K562 (cell line): ENCODE measurements around the gene HIF1AN. TPM values are rescaled to one million over a fixed set of nuclear protein-coding genes. Genes with fewer than 3 reads are reported as not detected.

Experiments
- ARID3A ChIP-seq: IDR thresholded peaks from 2 replicates; pipeline ENCODE4 v1.6.1; 2012; ENCODE audit warnings: low read depth, low read length, improper control_type of control experiment, borderline replicate concordance
- CREB3L1 ChIP-seq: fragments of 450-650 bp; IDR thresholded peaks from 2 replicates; pipeline ENCODE4 v1.6.1; 2014; ENCODE audit warnings: low read depth, mild to moderate bottlenecking, moderate library complexity, borderline replicate concordance
- DACH1 ChIP-seq: fragments of 450-650 bp; IDR thresholded peaks from 2 replicates; pipeline ENCODE4 v1.6.1; 2018; ENCODE audit not compliant: partially characterized antibody
- MAFG ChIP-seq: fragments of 450-650 bp; conservative IDR thresholded peaks from 2 replicates; pipeline ENCODE4 v1.6.1; 2016; ENCODE audit warnings: missing genetic modification characterization, missing compliant biosample characterization
- MBD1 ChIP-seq: fragments of 250-450 bp; sonication (Bioruptor Pico); IDR thresholded peaks from 2 replicates; pipeline ENCODE4 v1.8.0; 2022; ENCODE audit warnings: inconsistent platforms
- MITF ChIP-seq: IDR thresholded peaks from 2 replicates; pipeline ENCODE4 v1.6.1; 2014; ENCODE audit warnings: antibody characterized with exemption
- MTA1 ChIP-seq: fragments of 450-650 bp; IDR thresholded peaks from 2 replicates; pipeline ENCODE4 v1.6.1; 2017; ENCODE audit warnings: borderline replicate concordance
- RNF219 ChIP-seq: fragments of 250-450 bp; sonication (Bioruptor Pico); IDR thresholded peaks from 2 replicates; pipeline ENCODE4 v1.5.0; 2022; ENCODE audit warnings: mild to moderate bottlenecking
- STAT5A ChIP-seq: IDR thresholded peaks from 2 replicates; pipeline ENCODE4 v1.6.1; 2012; ENCODE audit warnings: low read length, inconsistent platforms, borderline replicate concordance
- TFE3 ChIP-seq: fragments of 450-650 bp; formaldehyde crosslinking; IDR thresholded peaks from 2 replicates; pipeline ENCODE4 v1.4.0; 2020; ENCODE audit warnings: mild to moderate bottlenecking, mixed read lengths
- ZNF140 ChIP-seq: fragments of 250-450 bp; sonication (Bioruptor Pico); IDR thresholded peaks from 2 replicates; pipeline ENCODE4 v1.8.0; 2021; ENCODE audit warnings: moderate library complexity, mild to moderate bottlenecking, inconsistent platforms
- ZNF143 ChIP-seq: sonication (generic); formaldehyde crosslinking; IDR thresholded peaks from 2 replicates; pipeline ENCODE4 v1.9.0; 2022; ENCODE audit warnings: mild to moderate bottlenecking, missing genetic modification reagents
- ZNF282 ChIP-seq: sonication (generic); formaldehyde crosslinking; IDR thresholded peaks from 2 replicates; pipeline ENCODE4 v1.8.1; 2023; ENCODE audit warnings: missing genetic modification reagents
- ZNF395 ChIP-seq: fragments of 200-800 bp; sonication (Bioruptor generic); IDR thresholded peaks from 2 replicates; pipeline ENCODE4 v1.6.1; 2017; ENCODE audit warnings: missing genetic modification characterization, missing compliant biosample characterization
- ZNF75A ChIP-seq: fragments of 450-650 bp; formaldehyde crosslinking; IDR thresholded peaks from 2 replicates; pipeline ENCODE4 v1.4.0; 2020; ENCODE audit warnings: mild to moderate bottlenecking
- polyA plus RNA-seq, 8 experiments: library from polyadenylated mRNA; depleted of rRNA in 4 of 8; stranded (reverse) in 5 of 8; unstranded in 3 of 8; fragments of >200 nt; fragmentation: Nextera tagmentation in 2 of 8; fragmentation: Illumina TruSeq in 1 of 8; extraction: Ambion mirVana in 2 of 8; extraction: Trizol in 1 of 8; gene quantifications; 2 replicates each; pipeline versions ENCODE4 v1.2.1 to v1.2.3, GENCODE V29; 2011 to 2014; ENCODE audit warnings: inconsistent platforms in 1 of 8, missing spikeins in 1 of 8
- total RNA-seq, 7 experiments: library from RNA; depleted of rRNA in 6 of 7; stranded (reverse); fragments of >200 nt in 6 of 7; fragmentation: Illumina TruSeq in 2 of 7; extraction: Trizol in 2 of 7; gene quantifications; 2 replicates each; pipeline versions ENCODE4 v1.2.1 to v1.2.3, GENCODE V29; 2011 to 2021; ENCODE audit warnings: low replicate concordance in 1 of 7

Gene HIF1AN
- total and polyA plus RNA-seq, 9 of the 15 experiments (the other 6 are each of a cell fraction or from before 2014, with no cell fraction given) = 1.2 to 16.8 (median 6.9) TPM

GRCh38 chr10:100535715-100536353 lies at the start of gene HIF1AN (continued):
- TF ChIP-seq ARID3A = 0 out of 2 replicates have a peak, but pooled peaks have one; percentile 17
- no peak for TF ChIP-seq MAFG
- no peak for TF ChIP-seq MTA1
- peak; percentile 34; the same call in 1 of the 2 replicates for TF ChIP-seq CREB3L1
- no peak for TF ChIP-seq ZNF75A (CRISPR knock-in tag)
- TF ChIP-seq MITF = no peak
- no peak for TF ChIP-seq ZNF282 (CRISPR knock-in tag)
- no peak for TF ChIP-seq ZNF143 (CRISPR knock-in tag)
- no peak for TF ChIP-seq DACH1
- TF ChIP-seq RNF219 (CRISPR knock-in tag) = no peak
- no peak for TF ChIP-seq TFE3 (CRISPR knock-in tag)
- no peak for TF ChIP-seq ZNF140
- TF ChIP-seq MBD1 (CRISPR knock-in tag) = no peak
- no peak for TF ChIP-seq STAT5A
- no peak for TF ChIP-seq ZNF395 (CRISPR knock-in tag)
